GM19043 (cell line): ENCODE results near the gene ARF3.

Source experiments
- ATAC-seq: cut with Tn5 transposase; IDR thresholded peaks from one replicate; pipeline ENCODE4 v1.9.1; 2021; ENCODE audit warnings: low read depth; ENCODE audit not compliant: unreplicated experiment

Gene ARF3

DNA sequence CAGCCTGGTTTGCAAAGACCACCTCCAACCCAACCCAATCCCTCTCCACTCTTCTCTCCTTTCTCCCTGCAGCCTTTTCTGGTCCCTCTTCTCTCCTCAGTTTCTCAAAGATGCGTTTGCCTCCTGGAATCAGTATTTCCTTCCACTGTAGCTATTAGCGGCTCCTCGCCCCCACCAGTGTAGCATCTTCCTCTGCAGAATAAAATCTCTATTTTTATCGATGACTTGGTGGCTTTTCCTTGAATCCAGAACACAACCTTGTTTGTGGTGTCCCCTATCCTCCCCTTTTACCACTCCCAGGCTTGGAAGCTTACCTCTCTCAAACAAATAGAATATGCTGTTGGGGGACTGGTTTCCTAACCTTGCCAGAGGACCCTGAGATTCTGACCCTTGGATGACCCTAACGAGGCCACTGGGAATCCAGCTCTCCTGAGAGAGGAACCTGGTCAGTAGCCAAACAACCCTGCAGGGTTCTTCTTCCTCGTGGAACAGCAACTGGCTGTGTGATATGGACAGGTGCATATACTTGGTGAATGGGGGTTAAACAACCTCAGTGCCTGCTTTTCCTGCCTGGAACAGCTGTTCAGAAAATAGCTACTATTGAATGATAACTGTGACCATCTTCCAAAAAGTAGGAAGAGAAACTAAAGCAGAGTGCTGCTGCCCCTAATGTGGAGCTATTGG is 25.3 kb upstream of the ARF3 start:
- no peak for ATAC-seq

- ATAC-seq = no peak
These were observed 24.5 kb upstream of the ARF3 start for GRCh38 chr12:48981757-48982157.

DNA sequence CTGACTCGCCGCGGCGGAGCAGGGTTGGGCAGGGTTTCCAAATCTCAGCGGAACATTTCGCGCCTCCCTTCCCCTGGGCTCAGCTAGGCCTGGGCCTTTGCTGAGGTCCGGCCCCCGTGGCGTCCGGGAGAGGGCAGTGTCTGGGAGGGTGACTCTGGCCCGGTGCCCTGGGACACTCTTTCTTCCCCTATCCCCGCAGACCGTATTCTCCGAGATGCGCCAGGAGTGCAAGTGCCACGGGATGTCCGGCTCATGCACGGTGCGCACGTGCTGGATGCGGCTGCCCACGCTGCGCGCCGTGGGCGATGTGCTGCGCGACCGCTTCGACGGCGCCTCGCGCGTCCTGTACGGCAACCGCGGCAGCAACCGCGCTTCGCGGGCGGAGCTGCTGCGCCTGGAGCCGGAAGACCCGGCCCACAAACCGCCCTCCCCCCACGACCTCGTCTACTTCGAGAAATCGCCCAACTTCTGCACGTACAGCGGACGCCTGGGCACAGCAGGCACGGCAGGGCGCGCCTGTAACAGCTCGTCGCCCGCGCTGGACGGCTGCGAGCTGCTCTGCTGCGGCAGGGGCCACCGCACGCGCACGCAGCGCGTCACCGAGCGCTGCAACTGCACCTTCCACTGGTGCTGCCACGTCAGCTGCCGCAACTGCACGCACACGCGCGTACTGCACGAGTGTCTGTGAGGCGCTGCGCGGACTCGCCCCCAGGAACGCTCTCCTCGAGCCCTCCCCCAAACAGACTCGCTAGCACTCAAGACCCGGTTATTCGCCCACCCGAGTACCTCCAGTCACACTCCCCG is 23.9 kb upstream of the ARF3 start:
- no peak for ATAC-seq

DNA sequence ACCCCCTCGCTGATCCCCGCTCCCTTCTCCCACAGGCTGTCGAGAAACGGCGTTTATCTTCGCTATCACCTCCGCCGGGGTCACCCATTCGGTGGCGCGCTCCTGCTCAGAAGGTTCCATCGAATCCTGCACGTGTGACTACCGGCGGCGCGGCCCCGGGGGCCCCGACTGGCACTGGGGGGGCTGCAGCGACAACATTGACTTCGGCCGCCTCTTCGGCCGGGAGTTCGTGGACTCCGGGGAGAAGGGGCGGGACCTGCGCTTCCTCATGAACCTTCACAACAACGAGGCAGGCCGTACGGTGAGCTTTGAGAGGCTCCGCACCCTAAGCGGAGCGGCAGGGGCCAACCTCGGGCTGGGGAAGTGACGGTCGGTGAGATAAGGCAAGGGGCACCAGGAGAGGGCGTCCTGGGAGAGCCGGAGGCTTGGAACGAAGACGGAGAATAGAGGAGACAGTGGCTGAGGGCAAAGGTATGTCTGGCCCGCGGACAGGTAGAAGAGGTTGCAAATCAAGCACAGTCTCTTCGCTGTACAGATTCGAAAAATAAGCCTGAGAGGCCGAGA is 23.2 kb upstream of the ARF3 start:
- no peak for ATAC-seq

DNA sequence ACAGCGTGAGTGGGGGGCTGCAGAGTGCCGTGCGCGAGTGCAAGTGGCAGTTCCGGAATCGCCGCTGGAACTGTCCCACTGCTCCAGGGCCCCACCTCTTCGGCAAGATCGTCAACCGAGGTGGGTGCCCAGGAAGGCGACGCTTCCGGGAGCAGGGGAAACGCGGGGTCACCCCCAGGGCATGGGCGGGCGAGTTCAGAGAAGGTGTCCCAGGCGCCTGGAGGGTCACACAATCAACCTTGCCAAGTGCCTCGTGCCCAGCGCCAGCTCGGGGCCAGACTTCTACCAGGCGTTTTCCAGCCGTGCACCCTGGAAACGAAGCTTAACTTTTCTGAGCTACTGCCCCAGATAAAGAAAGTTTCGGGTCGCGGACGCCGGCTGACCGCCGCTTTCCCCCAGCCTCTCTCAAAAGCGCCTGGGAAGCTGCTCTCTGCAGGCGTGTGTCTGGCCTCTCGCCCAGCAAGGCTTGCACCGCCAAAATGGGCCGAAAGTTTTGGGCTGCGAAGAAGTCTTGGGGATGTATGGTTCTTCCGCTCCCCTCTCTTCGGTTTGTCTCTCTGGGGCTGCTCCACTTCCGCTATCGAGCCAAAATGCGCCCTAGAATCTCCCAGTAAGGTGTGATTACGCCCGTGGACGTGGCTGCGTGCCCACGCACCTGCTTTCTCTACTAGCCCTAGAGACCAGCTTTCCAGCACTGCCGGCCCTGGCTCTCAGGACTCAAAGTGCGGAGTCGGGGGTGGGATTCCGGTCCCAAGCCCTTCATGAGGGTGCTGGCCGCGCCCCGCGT is 22.5 kb upstream of the ARF3 start:
- ATAC-seq = no peak

- ATAC-seq = no peak
These were observed 21.7 kb upstream of the ARF3 start for GRCh38 chr12:48978741-48979601.

DNA sequence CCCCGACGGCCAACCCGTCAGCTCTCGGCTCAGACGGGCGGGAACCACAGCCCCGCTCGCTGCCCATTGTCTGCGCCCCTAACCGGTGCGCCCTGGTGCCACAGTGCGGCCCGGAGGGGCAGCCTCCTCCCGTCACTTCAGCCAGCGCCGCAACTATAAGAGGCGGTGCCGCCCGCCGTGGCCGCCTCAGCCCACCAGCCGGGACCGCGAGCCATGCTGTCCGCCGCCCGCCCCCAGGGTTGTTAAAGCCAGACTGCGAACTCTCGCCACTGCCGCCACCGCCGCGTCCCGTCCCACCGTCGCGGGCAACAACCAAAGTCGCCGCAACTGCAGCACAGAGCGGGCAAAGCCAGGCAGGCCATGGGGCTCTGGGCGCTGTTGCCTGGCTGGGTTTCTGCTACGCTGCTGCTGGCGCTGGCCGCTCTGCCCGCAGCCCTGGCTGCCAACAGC is 21.0 kb upstream of the ARF3 start, which contains the start of gene WNT1:
Gene WNT1 (plus strand): TSS at position 32 of the 450 bp plus-strand sequence. CDS start 329 bp downstream, at position 361.
- ATAC-seq = no peak

DNA sequence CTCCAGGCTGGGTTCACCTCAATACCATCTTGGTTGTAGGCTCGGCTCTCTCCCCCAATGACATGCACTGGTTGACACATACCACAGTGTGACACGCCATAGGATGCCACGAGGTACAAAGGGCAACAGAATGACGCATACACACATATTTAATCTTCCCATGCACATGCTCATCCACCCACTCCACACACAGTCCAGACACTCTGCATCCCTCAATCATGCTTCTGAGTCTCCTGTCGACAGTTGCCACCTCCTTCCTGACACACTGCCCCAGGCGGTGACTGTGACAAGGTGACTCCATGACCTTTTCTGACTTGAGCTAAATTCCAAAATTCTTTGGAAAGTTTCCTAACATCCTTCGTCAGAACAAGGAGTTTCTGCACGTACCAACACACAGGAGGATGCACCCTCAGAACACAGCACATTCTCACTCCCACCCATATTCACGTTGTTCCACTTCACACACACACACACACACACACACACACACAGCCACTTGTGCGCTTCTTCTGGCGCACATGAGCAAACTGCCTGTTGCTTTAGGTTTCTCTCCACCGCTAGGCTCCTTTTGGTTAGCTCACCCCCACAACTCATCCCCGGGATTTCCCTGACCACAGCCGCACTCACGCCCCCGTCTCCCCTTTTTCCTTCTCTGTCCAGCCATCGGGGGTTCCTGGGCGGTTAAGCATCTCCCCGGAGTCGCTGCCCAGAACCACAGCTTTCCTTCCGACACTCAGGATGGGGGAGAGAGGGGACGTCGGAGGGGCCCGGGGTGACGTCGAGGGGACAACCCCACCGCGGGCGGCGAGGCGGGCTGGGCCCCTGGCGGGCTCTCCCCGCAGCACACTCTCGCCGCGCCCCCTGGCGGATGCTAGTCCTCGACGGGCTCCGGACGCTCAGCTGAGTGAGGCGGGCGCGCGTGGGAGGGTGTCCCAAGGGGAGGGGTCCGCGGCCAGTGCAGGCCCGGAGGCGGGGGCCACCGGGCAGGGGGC is 20.3 kb upstream of the ARF3 start:
- no peak for ATAC-seq

- ATAC-seq = no peak
These were observed 16.8 kb upstream of the ARF3 start for GRCh38 chr12:48973941-48974673.

DNA sequence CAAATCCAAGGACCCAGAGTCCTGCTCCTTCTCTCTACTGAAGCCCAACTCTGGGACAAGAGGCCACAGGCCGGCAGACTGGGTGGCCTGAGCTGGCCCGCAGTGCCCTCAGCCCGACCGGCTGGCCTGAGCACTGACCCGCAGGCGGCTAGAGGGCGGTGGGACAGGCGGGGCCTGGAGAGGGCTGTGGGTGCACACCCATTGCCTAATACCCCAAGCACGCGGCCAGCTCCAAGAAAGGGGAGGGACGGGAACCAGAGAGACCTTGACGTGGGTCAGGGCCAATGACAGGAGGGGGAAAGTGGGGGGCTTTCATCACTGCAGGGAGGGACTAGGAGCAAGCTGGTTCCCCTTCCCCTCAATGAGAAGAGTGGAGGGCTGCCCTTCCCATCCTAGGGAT is 16.2 kb upstream of the ARF3 start:
- ATAC-seq = no peak

- no peak for ATAC-seq
These were observed 15.7 kb upstream of the ARF3 start for GRCh38 chr12:48972952-48973483.

- no peak for ATAC-seq
These were observed 15.1 kb upstream of the ARF3 start for GRCh38 chr12:48972213-48972951.

GRCh38 chr12:48970702-48971334 is 13.5 kb upstream of the ARF3 start:
- ATAC-seq = no peak

DNA sequence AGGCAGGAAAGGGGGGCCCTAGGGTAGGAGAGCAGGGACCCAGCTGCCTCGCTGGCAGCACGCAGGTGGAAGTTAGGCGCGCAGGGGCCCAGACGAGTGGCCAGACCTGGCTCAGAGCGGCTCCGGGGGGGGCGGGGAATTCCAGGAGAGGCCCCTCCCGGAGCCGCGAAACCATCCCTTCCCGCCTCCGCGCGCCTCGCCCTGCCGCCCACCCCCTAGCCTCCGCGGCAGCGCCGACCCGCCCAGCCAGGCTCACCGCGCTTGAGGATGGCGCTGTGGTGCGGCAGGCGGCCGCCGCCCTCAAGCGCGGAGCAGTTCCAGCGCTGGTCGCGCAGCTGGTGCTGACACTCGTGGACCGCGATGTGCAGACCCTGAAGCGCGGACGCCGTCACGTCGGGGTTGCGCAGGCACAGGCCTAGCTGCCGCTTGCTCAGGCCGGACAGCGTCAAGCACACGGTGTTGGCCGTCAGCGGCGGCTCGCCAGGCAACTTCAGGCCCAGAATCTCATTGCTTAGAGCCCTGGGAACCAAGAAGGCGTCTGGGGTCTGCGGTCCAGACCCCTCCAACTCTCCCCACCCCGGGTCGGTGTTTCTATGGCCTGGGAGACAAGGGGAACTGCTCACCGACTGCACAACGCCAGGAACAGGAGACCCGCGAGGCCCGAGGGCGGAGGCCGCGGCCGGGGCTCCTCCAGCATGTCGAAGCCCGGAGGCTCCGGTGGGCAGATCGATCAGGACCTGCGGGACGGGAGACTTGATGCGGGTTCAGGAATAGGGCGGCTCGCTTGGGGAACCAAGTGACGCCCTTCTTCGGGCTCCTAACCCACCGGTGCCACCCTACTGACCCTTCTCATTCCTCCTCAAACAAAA is 12.8 kb upstream of the ARF3 start:
- ATAC-seq = no peak

DNA sequence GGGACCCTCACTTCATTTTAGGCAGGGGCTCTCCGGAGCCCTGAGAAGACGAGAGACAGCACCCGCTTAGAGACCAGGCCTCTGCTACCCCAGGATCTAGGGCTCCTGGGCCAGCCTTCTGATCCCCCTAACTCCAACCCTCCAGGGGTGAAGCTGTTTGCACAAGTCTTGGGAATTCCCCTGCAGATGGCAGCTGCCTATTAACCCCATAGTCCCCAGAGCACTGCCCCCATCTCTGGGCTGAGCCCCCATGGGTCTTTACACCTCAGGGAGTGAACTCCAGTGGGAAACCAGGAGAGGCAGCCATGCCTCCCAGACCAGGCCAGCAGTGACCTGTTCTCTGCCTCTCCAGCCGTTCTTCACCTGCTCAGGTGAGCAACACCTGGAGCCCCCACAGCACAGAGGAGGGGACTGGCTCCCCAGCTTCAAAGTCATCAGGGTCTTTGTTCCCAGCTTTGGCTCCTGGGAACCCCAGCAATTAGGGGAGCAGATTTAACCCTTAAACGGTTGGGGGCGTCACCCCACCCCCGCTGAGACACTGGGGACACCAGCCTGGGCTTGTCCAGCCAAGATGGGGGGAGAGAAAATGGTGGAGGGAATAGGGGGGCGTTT is 12.0 kb upstream of the ARF3 start:
- ATAC-seq = no peak
